DMS114 treated with DMSO at 0.1 percent for 48 hours (cell line): ENCODE results near the gene EED.
A peak's percentile ranks its signal among the peaks of the same experiment; 100 is the strongest.
"Not testable (repeated sequence)": the region's sequence is repeated elsewhere in the genome, so short reads cannot be mapped to it uniquely, and the experiment has no call there.

ENCODE experiments used
- DNase-seq: peaks from one replicate; lab custom pipeline; 2025; ENCODE audit not compliant: unreplicated experiment; lab: John Stamatoyannopoulos, UW

EED gene

GRCh38 chr11:86218125-86219084, 26.1 kb upstream of the EED start:
- peak; percentile 68 for DNase-seq

GRCh38 chr11:86219311-86220193, 25.0 kb upstream of the EED start:
- DNase-seq = no peak

GRCh38 chr11:86220653-86221052, 23.9 kb upstream of the EED start:
- DNase-seq = no peak

GRCh38 chr11:86222081-86222480, 22.5 kb upstream of the EED start:
- DNase-seq = no peak

GRCh38 chr11:86224575-86224974, 20.0 kb upstream of the EED start:
- not testable (repeated sequence) for DNase-seq

GRCh38 chr11:86225344-86225743, 19.2 kb upstream of the EED start:
- not testable (repeated sequence) for DNase-seq

GRCh38 chr11:86228269-86229038, 16.1 kb upstream of the EED start:
- DNase-seq = no peak

GRCh38 chr11:86229039-86229330, 15.6 kb upstream of the EED start:
- not testable (repeated sequence) for DNase-seq

GRCh38 chr11:86230179-86230804, 14.3 kb upstream of the EED start:
- DNase-seq = no peak

- DNase-seq = no peak
Measured at GRCh38 chr11:86230921-86231434, 13.6 kb upstream of the EED start.

- no peak for DNase-seq
Measured at GRCh38 chr11:86232556-86232955, 12.0 kb upstream of the EED start.

- DNase-seq = no peak
Measured at GRCh38 chr11:86234831-86235461, 9.6 kb upstream of the EED start.

- DNase-seq = no peak
Measured at GRCh38 chr11:86237267-86237804, 7.2 kb upstream of the EED start.

GRCh38 chr11:86240164-86240563, 4.4 kb upstream of the EED start:
- DNase-seq = no peak

GRCh38 chr11:86241956-86242535, 2.5 kb upstream of the EED start:
- no peak for DNase-seq

GRCh38 chr11:86243396-86243795, 1.2 kb upstream of the EED start:
- DNase-seq = no peak

GRCh38 chr11:86244063-86244521, 461 bp upstream of the EED start:
- peak; percentile 91 for DNase-seq

GRCh38 chr11:86245369-86246292, 1.1 kb downstream of the EED start:
- no peak for DNase-seq
